HepG2 (cell line): ENCODE results near the gene TMEM165. TPM values are rescaled to one million over a fixed set of nuclear protein-coding genes. Genes with fewer than 3 reads are reported as not detected.

Experiments
- ATF2 ChIP-seq: sonication (generic); formaldehyde crosslinking; IDR thresholded peaks from 2 replicates; pipeline ENCODE4 v1.4.0; 2020; ENCODE audit warnings: missing genetic modification reagents
- BRD4 ChIP-seq: sonication (generic); formaldehyde crosslinking; IDR thresholded peaks from 2 replicates; pipeline ENCODE4 v1.4.0; 2020; ENCODE audit warnings: missing genetic modification reagents
- DRAP1 ChIP-seq: IDR thresholded peaks from 2 replicates; pipeline ENCODE4 v1.6.1; 2016; ENCODE audit warnings: missing genetic modification reagents, missing compliant biosample characterization
- E2F1 ChIP-seq: sonication (generic); formaldehyde crosslinking; IDR thresholded peaks from 2 replicates; pipeline ENCODE4 v1.5.0; 2020; ENCODE audit warnings: missing genetic modification reagents
- FOXA3 ChIP-seq: IDR thresholded peaks from 2 replicates; pipeline ENCODE4 v1.6.1; 2016; ENCODE audit warnings: missing genetic modification reagents, missing compliant biosample characterization
- FOXK2 ChIP-seq: fragments of 450-650 bp; IDR thresholded peaks from 2 replicates; pipeline ENCODE4 v1.6.1; 2016
- SMAD1 ChIP-seq: sonication (generic); formaldehyde crosslinking; IDR thresholded peaks from 2 replicates; pipeline ENCODE4 v1.4.0; 2020; ENCODE audit warnings: missing genetic modification reagents, low read depth, mild to moderate bottlenecking, borderline replicate concordance
- ZBTB38 ChIP-seq: sonication (generic); formaldehyde crosslinking; IDR thresholded peaks from 2 replicates; pipeline ENCODE4 v1.5.1; 2020; ENCODE audit warnings: mild to moderate bottlenecking, missing genetic modification reagents
- ZNF547 ChIP-seq: sonication (generic); formaldehyde crosslinking; IDR thresholded peaks from 2 replicates; pipeline ENCODE4 v1.5.1; 2020; ENCODE audit warnings: mild to moderate bottlenecking, missing genetic modification reagents
- ZNF652 ChIP-seq: IDR thresholded peaks from 2 replicates; pipeline ENCODE4 v1.6.1; 2016; ENCODE audit warnings: low read depth, borderline replicate concordance
- polyA plus RNA-seq, 8 experiments: library from polyadenylated mRNA; depleted of rRNA in 3 of 8; stranded (reverse) in 7 of 8; unstranded in 1 of 8; fragments of >200 nt; fragmentation: Illumina TruSeq in 4 of 8; extraction: Trizol in 4 of 8; gene quantifications; 2 replicates each; pipeline versions ENCODE4 v1.2.1 to v1.2.3, GENCODE V29; 2011 to 2016; ENCODE audit warnings: low read depth in 4 of 8, missing spikeins in 1 of 8, mixed read lengths in 1 of 8; ENCODE audit not compliant: insufficient read depth in 1 of 8
- total RNA-seq, 5 experiments: library from RNA; depleted of rRNA; stranded (reverse); fragments of >200 nt; fragmentation: Illumina TruSeq; extraction: Trizol; gene quantifications; 2 replicates each; pipeline ENCODE4 v1.2.3, GENCODE V29; 2016; ENCODE audit warnings: low read depth in 1 of 5
- TF ChIP-seq, protein P1 (sequence below): sonication (generic); formaldehyde crosslinking; IDR thresholded peaks from 2 replicates; pipeline ENCODE4 v1.5.1; 2020; ENCODE audit warnings: mild to moderate bottlenecking, missing genetic modification reagents, borderline replicate concordance
- TF ChIP-seq, protein P2 (sequence below): sonication (generic); formaldehyde crosslinking; IDR thresholded peaks from 2 replicates; pipeline ENCODE4 v1.9.0; 2021; ENCODE audit warnings: missing genetic modification reagents, borderline replicate concordance
- TF ChIP-seq, protein P3 (sequence below): sonication (generic); formaldehyde crosslinking; IDR thresholded peaks from 2 replicates; pipeline ENCODE4 v1.4.0; 2020; ENCODE audit warnings: missing genetic modification reagents

TMEM165 gene
- total and polyA plus RNA-seq, 2 of the 13 experiments (the other 11 are each of a cell fraction or from before 2014, with no cell fraction given) = 54.6 to 103 TPM

DNA sequence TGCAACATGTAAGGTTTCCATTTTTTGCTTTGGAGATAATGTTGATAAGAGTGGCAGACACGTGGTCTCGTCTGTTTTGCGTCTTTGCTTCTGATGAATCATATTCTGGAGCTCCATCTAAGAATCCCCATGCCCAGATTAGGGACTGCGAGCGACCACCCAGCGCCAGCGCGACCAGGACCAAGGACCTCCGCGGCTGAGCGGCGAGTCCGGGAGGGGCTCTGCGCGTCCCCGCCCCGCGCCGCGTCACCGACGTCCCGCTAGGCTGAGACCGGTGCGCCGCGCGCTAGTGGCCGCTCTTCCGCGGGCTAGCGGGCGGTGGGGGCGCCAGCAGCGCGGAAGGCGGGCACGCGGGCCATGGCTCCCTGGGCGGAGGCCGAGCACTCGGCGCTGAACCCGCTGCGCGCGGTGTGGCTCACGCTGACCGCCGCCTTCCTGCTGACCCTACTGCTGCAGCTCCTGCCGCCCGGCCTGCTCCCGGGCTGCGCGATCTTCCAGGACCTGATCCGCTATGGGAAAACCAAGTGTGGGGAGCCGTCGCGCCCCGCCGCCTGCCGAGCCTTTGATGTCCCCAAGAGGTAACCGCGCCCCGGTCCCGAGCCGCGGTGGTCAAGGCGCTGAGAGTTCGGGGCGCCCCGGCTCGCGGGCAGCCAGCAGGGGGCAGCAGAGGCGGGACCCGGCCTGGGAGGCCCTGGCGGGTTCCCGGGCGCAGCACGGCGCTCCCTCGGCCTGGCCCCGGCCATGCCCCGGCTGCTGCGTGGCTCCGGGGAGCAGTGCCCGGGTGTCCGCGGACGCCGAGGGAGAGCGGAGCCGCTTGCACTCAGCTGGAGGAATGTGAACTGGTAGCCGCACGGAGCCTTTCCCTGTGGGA, 49.5 kb upstream of the TMEM165 start, which contains the start of gene SRD5A3 (continued):
- TF ChIP-seq, protein P1, sequence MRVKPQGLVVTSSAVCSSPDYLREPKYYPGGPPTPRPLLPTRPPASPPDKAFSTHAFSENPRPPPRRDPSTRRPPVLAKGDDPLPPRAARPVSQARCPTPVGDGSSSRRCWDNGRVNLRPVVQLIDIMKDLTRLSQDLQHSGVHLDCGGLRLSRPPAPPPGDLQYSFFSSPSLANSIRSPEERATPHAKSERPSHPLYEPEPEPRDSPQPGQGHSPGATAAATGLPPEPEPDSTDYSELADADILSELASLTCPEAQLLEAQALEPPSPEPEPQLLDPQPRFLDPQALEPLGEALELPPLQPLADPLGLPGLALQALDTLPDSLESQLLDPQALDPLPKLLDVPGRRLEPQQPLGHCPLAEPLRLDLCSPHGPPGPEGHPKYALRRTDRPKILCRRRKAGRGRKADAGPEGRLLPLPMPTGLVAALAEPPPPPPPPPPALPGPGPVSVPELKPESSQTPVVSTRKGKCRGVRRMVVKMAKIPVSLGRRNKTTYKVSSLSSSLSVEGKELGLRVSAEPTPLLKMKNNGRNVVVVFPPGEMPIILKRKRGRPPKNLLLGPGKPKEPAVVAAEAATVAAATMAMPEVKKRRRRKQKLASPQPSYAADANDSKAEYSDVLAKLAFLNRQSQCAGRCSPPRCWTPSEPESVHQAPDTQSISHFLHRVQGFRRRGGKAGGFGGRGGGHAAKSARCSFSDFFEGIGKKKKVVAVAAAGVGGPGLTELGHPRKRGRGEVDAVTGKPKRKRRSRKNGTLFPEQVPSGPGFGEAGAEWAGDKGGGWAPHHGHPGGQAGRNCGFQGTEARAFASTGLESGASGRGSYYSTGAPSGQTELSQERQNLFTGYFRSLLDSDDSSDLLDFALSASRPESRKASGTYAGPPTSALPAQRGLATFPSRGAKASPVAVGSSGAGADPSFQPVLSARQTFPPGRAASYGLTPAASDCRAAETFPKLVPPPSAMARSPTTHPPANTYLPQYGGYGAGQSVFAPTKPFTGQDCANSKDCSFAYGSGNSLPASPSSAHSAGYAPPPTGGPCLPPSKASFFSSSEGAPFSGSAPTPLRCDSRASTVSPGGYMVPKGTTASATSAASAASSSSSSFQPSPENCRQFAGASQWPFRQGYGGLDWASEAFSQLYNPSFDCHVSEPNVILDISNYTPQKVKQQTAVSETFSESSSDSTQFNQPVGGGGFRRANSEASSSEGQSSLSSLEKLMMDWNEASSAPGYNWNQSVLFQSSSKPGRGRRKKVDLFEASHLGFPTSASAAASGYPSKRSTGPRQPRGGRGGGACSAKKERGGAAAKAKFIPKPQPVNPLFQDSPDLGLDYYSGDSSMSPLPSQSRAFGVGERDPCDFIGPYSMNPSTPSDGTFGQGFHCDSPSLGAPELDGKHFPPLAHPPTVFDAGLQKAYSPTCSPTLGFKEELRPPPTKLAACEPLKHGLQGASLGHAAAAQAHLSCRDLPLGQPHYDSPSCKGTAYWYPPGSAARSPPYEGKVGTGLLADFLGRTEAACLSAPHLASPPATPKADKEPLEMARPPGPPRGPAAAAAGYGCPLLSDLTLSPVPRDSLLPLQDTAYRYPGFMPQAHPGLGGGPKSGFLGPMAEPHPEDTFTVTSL (CRISPR knock-in tag) = no peak
- TF ChIP-seq FOXK2 (no peak), ZBTB38 (CRISPR knock-in tag) (peak; percentile 73; the same call in 1 of the 2 replicates), BRD4 (CRISPR knock-in tag) (no peak; the same call in 1 of the 2 replicates), ZNF652 (CRISPR knock-in tag) (no peak), E2F1 (CRISPR knock-in tag) (no peak; the same call in 1 of the 2 replicates), FOXA3 (no peak; the same call in none of the 2 replicates), SMAD1 (CRISPR knock-in tag) (no peak), ATF2 (CRISPR knock-in tag) (no peak; the same call in 1 of the 2 replicates), ZNF547 (CRISPR knock-in tag) (no peak; the same call in none of the 2 replicates), DRAP1 (CRISPR knock-in tag) (0 out of 2 replicates have a peak, but pooled peaks have one; percentile 34)
- TF ChIP-seq, protein P2, sequence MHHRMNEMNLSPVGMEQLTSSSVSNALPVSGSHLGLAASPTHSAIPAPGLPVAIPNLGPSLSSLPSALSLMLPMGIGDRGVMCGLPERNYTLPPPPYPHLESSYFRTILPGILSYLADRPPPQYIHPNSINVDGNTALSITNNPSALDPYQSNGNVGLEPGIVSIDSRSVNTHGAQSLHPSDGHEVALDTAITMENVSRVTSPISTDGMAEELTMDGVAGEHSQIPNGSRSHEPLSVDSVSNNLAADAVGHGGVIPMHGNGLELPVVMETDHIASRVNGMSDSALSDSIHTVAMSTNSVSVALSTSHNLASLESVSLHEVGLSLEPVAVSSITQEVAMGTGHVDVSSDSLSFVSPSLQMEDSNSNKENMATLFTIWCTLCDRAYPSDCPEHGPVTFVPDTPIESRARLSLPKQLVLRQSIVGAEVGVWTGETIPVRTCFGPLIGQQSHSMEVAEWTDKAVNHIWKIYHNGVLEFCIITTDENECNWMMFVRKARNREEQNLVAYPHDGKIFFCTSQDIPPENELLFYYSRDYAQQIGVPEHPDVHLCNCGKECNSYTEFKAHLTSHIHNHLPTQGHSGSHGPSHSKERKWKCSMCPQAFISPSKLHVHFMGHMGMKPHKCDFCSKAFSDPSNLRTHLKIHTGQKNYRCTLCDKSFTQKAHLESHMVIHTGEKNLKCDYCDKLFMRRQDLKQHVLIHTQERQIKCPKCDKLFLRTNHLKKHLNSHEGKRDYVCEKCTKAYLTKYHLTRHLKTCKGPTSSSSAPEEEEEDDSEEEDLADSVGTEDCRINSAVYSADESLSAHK (CRISPR knock-in tag) = no peak
- TF ChIP-seq, protein P3, sequence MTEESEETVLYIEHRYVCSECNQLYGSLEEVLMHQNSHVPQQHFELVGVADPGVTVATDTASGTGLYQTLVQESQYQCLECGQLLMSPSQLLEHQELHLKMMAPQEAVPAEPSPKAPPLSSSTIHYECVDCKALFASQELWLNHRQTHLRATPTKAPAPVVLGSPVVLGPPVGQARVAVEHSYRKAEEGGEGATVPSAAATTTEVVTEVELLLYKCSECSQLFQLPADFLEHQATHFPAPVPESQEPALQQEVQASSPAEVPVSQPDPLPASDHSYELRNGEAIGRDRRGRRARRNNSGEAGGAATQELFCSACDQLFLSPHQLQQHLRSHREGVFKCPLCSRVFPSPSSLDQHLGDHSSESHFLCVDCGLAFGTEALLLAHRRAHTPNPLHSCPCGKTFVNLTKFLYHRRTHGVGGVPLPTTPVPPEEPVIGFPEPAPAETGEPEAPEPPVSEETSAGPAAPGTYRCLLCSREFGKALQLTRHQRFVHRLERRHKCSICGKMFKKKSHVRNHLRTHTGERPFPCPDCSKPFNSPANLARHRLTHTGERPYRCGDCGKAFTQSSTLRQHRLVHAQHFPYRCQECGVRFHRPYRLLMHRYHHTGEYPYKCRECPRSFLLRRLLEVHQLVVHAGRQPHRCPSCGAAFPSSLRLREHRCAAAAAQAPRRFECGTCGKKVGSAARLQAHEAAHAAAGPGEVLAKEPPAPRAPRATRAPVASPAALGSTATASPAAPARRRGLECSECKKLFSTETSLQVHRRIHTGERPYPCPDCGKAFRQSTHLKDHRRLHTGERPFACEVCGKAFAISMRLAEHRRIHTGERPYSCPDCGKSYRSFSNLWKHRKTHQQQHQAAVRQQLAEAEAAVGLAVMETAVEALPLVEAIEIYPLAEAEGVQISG (CRISPR knock-in tag) = peak; percentile 73
